Measurements from ENCODE around the gene RETREG3. TPM values are rescaled to one million over a fixed set of nuclear protein-coding genes. Genes with fewer than 3 reads are reported as not detected.
"Not testable (repeated sequence)": the region's sequence is repeated elsewhere in the genome, so short reads cannot be mapped to it uniquely, and the experiment has no call there.

Gene RETREG3, protein sequence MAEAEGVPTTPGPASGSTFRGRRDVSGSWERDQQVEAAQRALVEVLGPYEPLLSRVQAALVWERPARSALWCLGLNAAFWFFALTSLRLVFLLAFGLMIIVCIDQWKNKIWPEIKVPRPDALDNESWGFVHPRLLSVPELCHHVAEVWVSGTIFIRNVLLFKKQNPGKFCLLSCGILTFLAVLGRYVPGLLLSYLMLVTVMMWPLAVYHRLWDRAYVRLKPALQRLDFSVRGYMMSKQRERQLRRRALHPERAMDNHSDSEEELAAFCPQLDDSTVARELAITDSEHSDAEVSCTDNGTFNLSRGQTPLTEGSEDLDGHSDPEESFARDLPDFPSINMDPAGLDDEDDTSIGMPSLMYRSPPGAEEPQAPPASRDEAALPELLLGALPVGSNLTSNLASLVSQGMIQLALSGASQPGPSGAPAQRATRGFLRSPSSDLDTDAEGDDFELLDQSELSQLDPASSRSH
- total RNA-seq, result 72.2 TPM

DNA sequence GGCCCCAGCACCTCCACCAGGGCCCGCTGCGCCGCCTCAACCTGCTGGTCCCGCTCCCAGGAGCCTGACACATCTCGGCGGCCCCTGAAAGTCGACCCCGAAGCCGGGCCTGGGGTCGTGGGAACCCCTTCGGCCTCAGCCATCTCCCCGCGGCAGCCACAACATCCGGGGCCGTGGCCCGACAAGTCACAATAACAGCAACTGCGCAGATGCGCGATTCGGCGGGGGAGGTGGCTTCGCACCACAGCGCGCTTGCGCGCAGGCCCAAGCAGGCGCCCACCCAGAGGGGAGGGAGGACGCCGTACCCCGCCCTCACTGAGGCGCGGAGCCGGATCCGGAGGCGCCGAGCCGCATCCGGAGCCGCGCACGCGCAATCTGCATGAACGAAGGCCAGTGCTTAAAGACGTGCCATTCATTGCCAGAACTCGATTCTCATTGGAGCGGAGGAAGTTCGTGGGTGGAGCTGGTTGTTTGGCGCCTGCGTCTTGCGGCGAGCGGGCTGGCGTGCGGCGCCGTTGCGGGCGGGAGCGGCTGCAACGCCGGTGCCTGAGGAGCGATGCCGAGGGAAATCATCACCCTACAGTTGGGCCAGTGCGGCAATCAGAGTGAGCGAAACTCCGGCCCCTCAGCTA is at the start of gene RETREG3, which contains the start of gene TUBG1:
Gene RETREG3 (minus strand): TSS at position 193 of the 632 bp plus-strand sequence. CDS start 50 bp downstream, at position 143.
Gene TUBG1 (plus strand): TSS at position 502 of the 632 bp plus-strand sequence. CDS start 55 bp downstream, at position 557.
- DNase-seq (ENCODE audit: low read depth in 2 of 3, low spot score in 2 of 3), result peak; percentile 98 to 99 (median 99)

DNA sequence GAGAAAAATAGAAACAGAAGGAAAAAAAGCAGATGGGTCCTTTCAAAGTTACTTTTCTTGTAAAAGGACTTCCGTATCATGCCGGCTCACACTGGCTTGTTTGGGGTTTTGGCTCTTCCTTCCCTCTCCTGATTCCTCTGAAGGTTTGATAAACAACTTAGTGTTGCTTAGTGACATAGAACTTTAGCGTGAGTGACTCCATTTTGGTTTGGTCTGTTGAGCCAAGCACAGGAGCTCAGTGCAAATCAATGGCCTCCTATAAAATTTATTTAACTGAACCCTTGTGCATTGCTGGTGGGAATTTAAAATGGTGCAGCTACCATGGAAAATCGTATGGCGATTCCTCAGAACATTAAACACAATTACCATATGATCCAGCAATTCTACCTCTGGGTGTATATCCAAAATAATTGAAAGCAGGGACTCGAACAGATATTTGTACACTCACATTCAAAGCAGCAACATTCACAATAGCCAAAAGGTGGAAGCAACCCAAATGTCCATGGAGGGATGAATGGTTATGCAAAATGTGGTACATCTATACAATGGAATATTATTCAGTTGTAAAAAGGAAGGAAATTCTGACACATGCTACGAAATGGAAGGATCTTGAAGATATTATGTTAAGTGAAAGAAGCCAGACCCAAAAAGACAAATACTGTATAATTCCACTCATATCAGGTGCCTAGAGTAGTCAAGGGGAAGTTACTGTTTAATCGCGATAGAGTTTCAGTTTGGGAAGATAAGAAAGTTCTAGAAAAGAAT is 48.8 kb upstream of the RETREG3 start:
- no peak for DNase-seq (ENCODE audit: low read depth in 2 of 3, low spot score in 2 of 3)

DNA sequence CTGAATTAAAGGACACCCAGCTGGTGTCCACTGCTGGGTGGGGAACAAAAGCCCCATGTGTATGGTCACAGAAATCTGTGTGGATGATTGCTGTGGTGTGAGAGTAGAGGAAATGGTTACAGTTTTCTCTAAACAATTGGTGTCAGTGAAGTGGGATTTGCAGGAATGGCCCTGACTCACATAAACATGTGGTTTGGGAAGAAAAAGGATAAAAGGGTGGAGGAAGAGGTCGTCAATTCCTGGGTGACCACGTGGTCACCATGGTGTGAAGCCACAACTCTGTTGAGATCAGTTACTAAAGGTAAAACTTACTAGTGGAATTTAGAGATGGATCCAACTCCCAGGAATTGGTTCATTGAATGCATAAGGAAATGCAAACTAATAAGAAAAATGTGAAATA is 46.4 kb upstream of the RETREG3 start:
- DNase-seq (ENCODE audit: low read depth in 2 of 3, low spot score in 2 of 3), result no peak

DNA sequence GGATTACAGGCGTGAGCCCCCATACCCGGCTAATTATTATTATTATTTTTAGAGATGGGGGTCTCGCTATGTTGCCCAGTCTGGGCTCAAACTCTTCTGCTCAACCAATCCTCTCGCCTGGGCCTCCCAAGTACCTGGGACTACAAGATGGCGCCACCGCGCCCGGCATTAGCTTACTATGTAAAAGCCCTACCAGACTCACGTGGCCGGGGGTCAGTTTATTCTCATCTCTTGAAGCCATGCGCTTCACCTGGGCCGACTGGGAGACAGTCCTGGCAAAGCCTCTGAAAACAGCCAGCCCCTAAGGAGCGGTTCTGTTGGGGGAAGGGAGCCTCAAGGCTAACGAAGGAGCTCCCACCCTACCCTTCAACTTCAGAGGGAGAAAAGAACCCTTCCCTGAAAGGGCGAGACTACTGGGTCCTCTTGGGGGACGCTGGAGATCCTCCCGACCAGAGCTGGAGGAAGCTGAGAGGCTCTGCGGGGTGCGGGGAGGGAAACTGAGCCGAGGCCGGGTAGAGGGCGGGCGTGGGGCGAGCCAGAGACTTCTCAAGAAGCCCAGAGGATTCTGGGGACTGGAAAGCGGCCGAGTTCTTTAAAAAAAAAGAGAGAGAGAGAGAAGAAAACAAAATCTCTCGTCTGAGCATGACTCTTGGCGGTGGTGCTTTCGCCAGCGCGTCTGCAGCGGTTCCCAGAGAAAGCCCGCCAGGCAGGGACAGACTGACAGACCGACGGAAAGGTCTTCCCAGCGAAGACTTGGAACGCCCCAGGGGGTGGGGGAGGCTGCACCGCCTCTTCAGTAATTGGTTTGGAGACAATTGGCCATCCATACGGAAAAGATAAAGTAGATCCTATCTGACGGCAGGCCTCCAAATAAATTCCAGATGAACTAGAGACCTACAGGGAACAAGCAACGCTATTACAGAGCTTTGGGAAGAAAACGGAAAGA is 44.3 kb upstream of the RETREG3 start:
- no peak for DNase-seq (ENCODE audit: low read depth in 2 of 3, low spot score in 2 of 3)

DNA sequence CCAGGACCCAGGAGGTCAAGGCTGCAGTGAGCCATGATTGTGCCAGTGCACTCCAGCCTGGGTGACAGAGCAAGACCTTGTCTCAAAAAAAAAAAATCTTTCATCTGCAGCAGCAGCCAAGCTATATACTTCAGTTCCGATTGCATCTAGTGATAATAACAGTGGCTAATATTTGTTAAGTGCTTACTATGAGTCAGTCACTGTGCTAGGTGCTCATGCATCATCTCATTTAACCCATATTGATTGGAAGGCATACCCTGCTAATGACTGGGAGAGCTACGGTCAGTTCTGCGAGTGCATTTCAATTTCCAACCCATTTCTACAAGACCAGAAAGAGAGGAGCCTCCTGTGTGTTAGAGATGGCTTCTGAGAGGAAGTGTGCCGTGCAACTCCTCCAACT is 42.2 kb upstream of the RETREG3 start:
- no peak for DNase-seq (ENCODE audit: low read depth in 2 of 3, low spot score in 2 of 3)

DNA sequence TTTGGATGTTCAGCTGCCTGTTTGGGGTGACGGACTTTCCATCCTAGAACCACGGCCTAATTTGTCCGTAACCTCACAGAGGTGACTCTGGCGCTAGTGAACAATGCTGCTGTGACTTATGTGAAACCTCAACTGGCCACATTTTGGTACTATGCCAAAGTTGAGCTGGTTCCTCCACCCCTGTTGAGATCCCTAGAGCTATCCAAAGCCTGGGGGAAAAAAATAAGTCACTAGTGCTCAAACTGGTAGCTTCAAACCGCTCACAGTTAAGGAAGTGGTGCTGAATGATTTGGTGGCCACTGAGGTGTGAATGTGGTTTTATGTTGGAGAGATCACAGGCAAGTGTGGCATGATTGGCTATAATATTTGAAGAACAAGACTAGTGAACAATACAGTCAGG is 38.6 kb upstream of the RETREG3 start:
- no peak for DNase-seq (ENCODE audit: low read depth in 2 of 3, low spot score in 2 of 3)

DNA sequence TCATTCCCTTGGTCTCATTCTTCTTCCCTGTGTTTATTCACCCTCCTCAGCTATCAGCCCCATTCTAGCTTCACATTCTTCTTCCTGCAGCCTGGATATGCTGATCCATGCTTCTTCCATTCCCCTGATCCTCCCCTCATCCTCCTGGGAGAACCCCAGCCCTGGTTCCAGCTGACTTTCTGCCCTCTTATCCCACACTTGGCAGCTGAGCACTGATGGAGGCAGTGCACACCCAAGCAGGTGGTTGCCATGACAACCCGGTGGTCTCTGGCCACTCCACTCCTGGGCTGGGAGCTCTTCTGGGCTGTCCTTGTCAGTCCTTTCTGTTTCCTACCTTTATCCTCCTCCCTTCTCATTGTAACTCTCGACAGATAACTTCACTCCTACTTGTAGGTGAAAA is 33.2 kb upstream of the RETREG3 start:
- DNase-seq (ENCODE audit: low read depth in 2 of 3, low spot score in 2 of 3), result no peak

DNA sequence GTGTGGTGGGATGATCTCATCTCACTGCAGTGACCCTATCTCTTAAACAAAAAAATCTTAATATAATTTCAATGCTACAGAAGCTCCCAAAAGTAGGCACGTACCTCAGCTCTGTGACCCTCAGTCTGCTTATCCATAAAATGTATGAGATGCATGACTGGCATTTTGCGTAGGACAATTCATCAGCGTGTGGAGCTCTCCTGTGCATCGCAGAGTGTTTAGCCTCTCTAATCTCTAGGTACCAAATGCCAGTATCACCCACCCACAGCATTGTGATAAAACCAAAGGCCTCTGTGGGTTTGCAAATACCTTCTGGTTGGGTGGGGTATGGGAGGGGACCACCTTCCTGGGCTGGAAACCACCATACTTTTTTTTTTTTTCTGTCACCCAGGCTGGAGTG is 30.9 kb upstream of the RETREG3 start:
- peak in 2 of 3 donors; percentile 41 to 50 for DNase-seq (ENCODE audit: low read depth in 2 of 3, low spot score in 2 of 3)

DNA sequence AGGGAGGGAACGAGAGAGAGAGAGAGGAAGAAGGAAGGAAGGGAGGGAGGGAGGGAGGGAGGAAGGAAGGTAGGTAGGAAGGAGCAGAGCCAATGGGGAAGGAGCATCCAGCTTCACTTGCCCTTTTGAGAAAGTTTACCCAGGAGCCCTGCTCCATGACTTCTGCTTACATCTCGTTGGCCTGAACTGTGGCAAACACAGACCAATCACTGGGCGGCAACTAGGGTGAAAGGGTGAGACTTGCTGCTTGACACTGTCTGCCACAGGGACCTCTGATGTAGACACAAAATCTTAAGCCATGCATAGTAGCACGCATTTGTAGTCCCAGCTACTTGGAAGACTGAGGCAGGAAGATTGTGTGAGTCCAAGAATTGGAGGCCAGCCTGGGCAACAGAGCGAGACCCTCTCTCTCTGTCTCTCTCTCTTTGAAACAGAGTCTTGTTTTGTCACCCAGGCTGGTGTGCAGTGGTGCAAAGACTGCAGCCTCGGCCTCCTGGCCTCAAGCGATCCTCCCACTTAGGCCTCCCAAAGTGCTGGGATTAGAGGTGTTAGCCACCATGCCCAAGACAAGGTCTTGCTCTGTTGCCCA is 30.4 kb upstream of the RETREG3 start:
- no peak for DNase-seq (ENCODE audit: low read depth in 2 of 3, low spot score in 2 of 3)

DNA sequence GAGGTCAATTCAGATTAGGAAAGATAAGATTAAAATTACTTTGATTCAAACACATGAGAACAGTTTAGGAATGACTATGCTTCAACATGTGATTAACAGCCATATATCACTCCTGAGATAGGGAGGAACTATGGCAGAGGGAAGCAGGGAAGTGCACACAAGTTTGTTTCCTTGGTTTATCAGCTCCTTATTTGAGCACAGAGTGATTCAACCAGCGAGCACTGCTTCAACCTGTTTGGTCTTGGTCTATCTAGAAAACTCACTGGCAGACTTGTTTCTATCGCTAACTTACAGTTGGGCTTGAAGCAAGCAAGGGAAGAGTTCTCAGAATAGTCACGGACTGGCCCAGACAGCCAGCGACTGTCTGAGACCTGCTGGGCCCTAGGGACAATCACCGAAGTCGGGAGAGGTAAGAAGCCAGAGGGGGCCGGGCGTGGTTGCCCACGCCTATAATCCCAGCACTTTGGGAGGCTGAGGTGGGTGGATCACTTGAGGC is 23.8 kb upstream of the RETREG3 start:
- DNase-seq (ENCODE audit: low read depth in 2 of 3, low spot score in 2 of 3), result no peak

DNA sequence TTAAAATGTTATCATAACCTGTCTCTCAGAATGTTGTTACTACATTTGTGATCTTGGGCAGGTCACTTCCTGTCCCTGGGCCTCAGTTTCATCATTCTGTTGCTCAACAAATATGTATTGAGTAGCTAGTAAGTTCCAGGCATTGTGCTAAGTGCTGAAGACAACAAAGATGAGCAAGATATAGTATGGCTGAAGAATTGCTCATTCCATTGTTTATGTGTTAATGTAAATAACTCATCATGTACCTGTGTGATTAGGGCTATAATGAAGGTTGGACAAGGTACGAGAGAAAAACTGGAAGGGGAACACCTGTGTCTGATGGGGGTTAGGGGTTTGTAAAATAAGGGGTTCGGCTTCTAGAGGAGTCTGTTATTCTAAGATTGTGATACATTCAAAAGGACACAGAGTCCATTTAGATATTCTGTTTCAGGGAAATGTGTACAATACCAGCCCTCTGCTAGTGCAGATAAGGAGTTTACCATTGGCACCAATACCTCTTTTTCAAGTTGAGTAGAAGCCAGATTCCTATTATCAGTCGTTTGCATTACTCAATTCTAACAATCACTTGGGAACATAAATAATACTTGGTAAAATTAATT is 20.3 kb upstream of the RETREG3 start:
- DNase-seq (ENCODE audit: low read depth in 2 of 3, low spot score in 2 of 3), result no peak

DNA sequence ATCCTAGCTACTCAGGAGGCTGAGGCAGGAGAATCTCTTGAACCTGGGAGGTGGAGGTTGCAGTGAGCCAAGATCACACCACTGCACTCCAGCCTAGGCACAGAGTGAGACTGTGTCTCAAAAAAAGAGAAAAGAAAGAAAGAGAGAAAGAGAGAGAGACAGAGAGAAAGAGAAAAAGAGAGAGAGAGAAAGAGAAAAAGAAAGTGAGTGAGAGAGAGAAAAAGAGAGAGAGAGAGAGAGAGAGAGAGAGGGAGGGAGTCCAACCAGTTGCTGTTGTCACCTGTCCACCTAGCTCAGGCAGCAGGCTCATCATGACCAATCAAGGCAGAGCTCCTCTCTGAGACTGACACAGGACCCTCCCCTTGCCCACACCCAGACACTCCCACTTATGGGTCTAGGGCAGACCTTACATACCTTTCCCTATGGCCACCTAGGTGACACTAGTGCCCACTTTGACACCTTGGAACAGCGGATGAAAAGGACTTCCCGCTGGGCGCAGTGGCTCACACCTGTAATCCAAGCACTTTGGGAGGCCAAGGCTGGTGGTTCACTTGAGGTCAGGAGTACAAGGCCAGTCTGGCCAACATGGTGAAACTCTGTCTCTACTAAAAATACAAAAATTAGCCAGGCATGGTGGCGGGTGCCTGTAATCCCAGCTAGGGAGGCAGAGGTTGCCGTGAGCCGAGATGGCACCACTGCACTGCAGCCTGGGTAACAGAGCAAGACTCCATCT is 18.0 kb upstream of the RETREG3 start:
- not testable (repeated sequence) for DNase-seq (ENCODE audit: low read depth in 2 of 3, low spot score in 2 of 3)

DNA sequence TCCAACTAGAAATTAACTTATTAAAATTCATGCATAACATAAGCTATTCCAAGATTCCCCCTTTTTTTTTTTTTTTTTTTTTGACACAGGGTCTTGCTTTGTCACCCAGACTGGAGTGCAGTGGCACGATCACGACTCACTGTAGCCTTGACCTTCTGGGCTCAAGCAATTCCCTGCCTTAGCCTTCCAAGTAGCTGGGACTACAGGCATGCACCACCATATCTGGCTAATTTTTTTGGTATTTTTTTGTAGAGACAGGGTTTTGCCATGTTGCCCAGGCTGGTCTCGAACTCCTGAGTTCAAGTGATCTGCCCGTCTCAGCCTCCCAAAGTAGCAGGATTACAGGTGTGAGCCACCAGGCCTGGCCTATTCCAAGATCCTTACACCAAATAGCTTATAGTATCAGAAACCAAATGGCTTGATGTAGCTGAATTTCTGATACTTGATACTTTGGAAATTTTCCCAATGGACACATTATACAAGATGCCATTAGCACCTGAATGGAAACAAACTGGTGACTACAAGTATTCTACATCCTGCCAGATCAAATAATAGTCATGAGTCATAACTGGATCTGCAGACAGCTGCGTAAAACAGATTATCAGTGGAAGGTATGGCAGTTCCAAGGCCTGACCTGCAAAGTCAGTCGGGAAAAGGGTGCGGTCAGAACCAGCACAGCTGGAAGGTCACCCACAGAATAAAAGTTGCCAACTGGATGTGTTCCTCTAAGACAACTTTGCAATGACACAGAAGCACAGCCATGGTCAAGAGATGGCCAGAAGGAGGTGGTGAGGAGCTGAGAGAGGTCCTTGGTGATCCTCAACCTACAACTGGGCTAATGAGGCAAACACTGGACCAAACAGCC is 14.8 kb upstream of the RETREG3 start:
- DNase-seq (ENCODE audit: low read depth in 2 of 3, low spot score in 2 of 3), result no peak

DNA sequence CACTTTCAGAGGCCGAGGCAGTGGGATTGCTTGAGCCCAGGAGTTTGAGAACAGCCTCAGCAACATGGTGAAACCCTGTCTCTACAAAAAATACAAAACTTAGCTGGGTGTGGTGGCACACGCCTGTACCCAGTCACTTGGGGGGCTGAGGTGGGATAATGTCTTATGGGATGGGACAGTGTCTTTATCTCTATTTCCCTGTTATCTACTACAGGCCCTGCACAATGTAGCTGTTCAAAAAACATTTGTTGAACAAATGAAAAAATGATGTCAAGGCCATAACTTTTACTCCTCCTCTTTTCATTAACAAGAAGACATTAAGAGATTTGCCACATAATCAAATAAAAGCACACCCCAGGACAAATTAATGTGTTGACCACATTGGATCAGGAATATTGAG is 14.1 kb upstream of the RETREG3 start:
- DNase-seq (ENCODE audit: low read depth in 2 of 3, low spot score in 2 of 3), result no peak

DNA sequence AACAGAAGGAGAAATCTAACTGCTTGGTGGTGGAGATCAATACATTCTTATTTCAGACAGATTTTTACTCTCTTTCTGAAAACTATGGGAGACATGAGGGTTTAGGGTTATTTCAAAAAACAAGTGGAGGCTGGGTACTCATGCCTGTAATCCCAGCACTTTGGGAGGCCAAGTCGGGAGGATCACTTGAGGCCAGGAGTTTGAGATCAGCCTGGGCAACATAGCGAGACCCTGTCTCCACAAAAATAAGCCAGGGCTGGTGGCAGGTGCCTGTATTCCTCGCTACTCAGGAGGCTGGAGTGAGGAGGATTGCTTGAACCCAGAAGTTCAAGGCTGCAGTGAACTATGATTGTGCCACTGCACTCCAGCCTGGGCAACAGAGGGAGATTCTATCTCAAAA is 12.8 kb upstream of the RETREG3 start:
- DNase-seq (ENCODE audit: low read depth in 2 of 3, low spot score in 2 of 3), result not testable (repeated sequence)

DNA sequence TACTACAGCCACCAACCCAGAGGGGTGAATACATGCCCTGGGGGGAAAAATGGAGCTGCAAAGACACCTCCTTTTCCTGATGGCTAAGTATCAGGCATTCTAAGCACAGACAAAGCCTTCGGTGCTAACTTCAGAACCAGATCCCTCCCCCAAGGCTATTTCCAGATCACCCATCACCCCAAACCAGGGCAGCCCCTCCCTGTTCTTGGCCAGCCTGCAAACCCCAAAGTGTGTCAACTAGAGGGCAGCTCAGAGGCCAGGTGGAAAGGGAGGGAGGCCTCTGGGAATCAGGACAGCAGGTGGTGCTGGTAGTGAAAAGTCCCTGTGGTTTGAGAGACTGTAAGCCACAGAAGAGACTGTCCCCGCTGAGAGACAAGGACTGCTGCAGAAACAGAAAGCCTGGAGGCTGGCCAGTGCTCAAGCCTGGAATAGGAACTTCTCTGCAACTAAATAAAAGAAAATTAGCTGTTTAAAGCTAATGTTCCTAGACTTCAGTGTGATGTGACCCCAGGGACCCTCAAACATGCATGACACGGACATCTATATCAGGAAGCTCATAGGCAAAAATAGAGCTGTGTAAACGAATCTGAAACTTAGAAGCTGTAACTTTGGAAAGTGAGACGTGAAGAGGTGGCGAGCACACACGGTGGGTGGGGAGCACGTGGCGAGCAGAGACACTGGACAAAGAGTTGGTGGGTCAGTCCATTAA is 9.4 kb upstream of the RETREG3 start:
- peak in 2 of 3 donors; percentile 26 to 43 for DNase-seq (ENCODE audit: low read depth in 2 of 3, low spot score in 2 of 3)

DNA sequence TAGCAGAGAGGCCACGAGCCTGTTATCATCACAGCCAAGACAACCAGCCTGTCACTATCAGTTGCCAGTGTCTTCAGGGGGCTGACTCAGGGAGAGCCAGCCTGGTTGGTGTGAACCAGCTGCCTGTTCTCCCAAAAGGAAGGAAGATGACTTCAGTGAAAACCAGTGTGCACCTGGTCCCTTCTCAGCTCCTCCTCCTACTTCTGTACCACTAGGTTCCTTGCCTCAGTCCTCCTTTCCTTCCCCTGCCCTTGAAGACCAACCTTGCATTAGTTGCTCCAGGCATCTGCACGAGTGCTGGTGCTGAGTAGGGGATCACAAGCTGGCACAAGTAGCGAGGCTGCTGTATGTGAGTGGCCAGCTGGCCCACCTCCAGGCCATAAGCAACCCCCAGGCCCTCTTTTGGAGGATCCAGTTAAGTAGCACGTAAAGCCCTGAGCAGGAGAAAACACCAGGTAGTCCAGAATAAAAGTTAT is 8.8 kb upstream of the RETREG3 start:
- DNase-seq (ENCODE audit: low read depth in 2 of 3, low spot score in 2 of 3), result no peak

Measured in hematopoietic multipotent progenitor cell (in vitro differentiated cells).